Suppressor macrophage treated with lipopolysaccharide for 1 hour (primary cell): ENCODE measurements around the gene PTPRC.
A peak's percentile ranks its signal among the peaks of the same experiment; 100 is the strongest.

Experiments
- DNase-seq, 3 donors: peaks; one replicate each; pipeline ENCODE4 v3.0.0-alpha.2; 2020 to 2022

The PTPRC gene

DNA sequence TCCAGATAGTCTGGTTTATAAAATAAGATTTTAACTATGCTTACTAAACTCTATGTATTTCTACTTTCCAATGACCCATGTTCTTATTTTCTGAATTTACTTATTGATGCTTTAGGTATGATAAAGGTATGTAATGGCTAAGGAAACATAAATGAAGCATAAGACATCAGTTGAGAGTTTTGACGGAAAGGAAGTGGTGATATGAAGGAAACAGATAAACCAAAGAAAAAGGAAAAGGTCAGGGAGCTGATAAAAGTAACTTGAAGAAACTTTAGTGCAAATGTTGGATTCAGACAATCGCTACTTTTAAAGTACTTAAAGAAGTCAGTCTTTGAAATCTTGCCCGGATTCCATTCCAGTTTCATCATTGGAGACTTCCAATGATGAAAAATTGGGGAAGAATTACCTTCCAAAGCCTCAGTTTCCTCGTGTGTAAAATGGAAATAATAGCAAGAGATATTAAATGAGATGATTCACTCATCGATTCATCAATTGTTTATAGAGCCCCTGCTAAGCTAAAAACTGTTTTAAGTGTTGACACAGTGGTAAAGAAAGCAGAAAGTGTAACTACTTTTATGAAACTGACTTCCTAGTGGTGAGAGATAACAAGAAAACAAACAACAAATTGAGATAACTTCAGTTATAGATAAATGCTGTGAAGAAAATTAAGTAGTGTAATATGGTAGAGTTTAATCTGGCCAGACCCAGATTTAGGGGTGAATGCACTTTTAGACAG is 10.6 kb downstream of the PTPRC start:
- no peak for DNase-seq

DNA sequence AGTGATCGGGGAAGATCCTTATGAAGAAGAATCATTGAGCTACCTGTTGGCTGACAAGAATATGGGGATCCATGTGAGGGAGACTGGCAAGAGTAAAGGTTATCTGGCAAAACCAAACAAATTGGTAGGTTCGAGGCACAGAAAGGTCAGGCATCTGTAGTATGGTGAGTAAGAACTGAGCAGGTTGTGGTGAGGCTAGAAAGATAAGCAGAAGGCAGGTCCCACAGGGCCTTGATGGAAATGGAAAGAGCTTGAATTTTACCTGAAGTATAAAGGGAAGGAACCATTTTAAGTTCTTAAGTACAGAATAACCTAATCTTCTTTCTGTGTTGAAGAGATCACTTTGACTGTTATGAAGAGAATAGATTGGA is 11.1 kb downstream of the PTPRC start:
- no peak for DNase-seq

- no peak for DNase-seq
These were observed 11.7 kb downstream of the PTPRC start for GRCh38 chr1:198650506-198650905.

GRCh38 chr1:198651650-198652400 is 13.0 kb downstream of the PTPRC start:
- peak; percentile 47 to 63 (median 60) for DNase-seq

DNA sequence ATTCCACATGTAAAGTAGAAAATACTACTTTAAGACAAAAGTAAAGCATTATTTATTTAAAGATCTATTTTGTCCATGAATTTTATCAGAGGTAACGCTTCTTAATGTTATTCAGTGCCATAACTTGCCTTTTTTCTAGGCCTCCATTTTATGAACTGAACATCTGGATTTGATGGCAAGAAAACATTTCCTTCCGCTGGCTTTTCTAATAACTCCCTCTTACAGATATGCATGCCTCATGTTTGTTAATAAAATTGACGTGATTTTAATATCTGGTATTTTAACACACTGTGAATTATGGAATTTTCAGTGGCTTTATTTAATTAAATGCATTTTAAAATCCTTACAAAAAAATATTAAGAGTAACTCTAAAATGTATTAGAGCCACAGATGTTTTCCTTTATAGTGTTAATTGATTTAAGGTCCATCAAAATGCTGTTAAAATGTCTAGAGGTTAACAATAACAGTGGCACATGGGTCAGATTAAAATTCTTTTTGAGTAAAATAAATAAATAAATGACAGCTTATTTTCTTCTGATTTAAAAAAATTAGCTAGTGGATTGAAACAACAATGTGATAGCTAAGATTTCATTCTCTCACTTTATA is 15.1 kb downstream of the PTPRC start:
- no peak for DNase-seq

GRCh38 chr1:198655459-198656121 is 16.8 kb downstream of the PTPRC start:
- peak in 1 of 3 donors; percentile 56 for DNase-seq

DNA sequence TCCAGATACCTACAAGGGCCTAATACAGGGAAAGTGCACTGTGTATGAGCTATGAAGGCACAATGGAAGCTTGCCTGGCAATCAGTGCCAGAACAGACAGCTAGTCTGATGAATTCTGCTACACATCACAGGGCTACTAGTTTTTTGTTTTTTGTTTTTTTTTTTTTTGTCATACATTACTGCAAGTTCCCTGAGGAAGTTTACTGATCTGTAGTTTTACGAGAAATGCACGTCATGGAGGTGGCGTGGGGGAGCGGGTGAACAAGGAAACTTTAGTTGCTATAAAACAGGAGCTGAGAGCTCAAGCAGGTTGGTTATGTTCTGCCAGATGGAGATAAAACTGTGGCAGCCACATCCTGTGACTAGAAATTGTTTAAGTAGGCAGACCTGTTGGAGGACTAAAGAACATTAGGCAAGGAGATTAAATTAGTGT is 17.7 kb downstream of the PTPRC start:
- peak; percentile 84 to 95 (median 87) for DNase-seq

DNA sequence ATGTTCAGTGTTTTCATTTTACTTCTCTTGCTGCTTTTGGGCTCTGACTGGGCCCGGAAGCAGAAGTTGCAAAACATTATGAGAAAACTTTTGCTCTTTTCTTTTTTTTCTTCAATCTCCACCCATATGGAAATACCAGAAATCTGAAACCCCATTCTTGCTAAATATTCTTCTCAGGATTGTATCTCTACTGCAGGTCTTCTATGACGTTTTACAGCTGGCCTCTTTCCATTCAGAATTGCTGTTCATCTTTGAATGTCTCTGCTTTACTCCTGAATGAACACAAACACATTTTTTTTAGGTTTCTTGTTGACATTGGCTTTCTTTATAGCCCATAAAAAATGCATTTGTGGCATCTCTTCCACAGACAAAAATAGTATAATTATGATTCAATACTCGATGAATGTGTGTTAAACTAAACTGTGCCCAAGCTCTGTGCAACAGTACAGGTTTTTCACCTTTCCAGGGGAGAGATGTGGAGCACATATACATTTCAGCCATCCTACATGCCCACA is 18.8 kb downstream of the PTPRC start:
- peak; percentile 82 to 99 (median 96) for DNase-seq

GRCh38 chr1:198660341-198661261 is 21.8 kb downstream of the PTPRC start:
- no peak for DNase-seq

GRCh38 chr1:198662821-198663220 is 24.0 kb downstream of the PTPRC start:
- DNase-seq: no peak

GRCh38 chr1:198664068-198664788 is 25.4 kb downstream of the PTPRC start:
- DNase-seq: peak; percentile 74 to 96 (median 92)

GRCh38 chr1:198667186-198667585 is 28.3 kb downstream of the PTPRC start:
- no peak for DNase-seq

- no peak for DNase-seq
These were observed 29.0 kb downstream of the PTPRC start for GRCh38 chr1:198667807-198668206.

DNA sequence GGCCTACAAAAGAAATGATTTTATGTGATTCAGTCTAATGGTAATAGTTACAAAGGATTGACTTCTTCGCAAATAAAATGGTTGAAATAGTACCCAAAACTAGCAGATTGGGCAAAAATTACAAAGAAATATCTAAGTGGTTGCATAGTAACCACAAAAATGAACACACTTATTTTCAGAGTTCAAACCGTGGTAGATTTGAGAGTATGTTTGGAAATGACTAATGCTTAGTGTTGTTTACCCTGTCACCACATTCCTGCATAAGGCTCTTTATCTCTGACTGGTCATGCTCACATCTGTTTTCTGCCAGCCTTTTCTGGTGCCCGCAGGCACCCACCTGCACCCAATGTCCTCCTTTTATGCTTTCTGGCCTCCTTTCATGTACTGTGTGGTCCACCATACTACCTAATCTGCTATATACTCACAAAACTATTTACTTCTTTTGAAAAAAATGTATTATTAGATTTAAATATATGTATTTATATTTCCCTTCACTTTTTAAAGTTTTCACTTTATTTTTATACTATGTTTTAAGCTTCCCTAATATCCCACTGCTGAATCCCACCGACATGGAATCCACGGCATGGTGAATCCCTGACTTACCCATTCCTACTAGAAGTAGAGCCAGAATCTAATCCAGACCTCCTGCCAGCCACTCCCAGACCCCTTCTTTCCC is 30.3 kb downstream of the PTPRC start:
- peak in 2 of 3 donors; percentile 43 to 57 for DNase-seq

DNA sequence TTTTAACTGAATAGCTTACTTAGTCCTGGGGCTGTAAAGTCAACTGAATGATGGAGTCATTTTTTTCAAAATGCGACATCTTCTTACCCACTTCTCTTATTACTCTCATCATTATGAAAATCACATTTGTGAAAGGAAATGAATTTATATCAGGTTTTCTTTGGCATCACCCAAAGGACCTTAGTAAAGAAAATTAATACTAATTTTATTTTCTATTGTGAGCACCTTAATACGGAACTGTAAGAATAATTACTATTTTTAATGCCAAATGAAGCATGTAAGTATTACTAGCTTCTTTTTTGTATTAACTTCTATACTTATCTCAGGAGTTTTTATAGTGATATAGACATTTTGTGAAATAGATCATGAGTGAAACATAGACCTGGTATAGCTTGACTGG is 30.9 kb downstream of the PTPRC start:
- DNase-seq: no peak

- peak in 1 of 3 donors; percentile 51 for DNase-seq
These were observed 32.3 kb downstream of the PTPRC start for GRCh38 chr1:198671136-198671535.

GRCh38 chr1:198672124-198672523 is 33.3 kb downstream of the PTPRC start:
- DNase-seq: no peak

GRCh38 chr1:198674009-198674408 is 35.2 kb downstream of the PTPRC start:
- no peak for DNase-seq

DNA sequence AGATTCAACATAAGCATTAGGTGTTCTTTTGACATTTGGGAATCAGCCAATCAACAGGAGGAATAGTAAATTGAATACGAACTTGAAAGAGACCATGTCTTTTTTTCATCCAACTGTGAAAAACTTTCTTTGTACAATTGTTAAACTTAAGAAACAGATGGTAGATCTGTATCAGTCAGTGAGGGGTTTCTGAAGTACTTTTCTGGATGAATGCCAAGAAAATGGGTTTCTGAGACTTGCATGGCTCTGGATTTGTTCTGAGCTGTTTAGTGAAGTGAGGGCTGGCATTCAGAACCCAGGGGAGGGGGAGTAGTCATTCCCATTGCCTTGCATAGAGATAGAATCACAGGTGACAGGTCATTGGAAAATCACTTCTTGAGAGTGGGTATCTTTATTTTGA is 37.4 kb downstream of the PTPRC start:
- no peak for DNase-seq

GRCh38 chr1:198677027-198677426 is 38.2 kb downstream of the PTPRC start:
- no peak for DNase-seq

- peak in 1 of 3 donors; percentile 42 for DNase-seq
These were observed 39.0 kb downstream of the PTPRC start for GRCh38 chr1:198677871-198678270.
